HEK293 (cell line): ENCODE measurements around the gene LPXN.

ENCODE experiments used
- CTCF ChIA-PET: fragments of 350-600 bp; formaldehyde crosslinking; extraction: SDS; loops from one replicate; lab custom pipeline; 2021; ENCODE audit warnings: antibody characterized with exemption; lab: Yijun Ruan, JAX
- POLR2A ChIA-PET: fragments of 300-600 bp; formaldehyde crosslinking; extraction: SDS; loops from one replicate; lab custom pipeline; 2020; ENCODE audit warnings: antibody characterized with exemption, inconsistent platforms; lab: Yijun Ruan, JAX
- H3K27ac ChIP-seq: fragments of 200-500 bp; sonication (Bioruptor generic); 2 replicates; pipeline ENCODE4 v1.5.1; 2014; ENCODE audit warnings: low read depth, low read length, control low read depth, inconsistent platforms; ENCODE audit errors: extremely low read depth
- H3K36me3 ChIP-seq, 2 experiments: fragments of 200-500 bp in 1 of 2; sonication (Bioruptor generic) in 1 of 2; 1 replicate in 1 of 2; 2 replicates in 1 of 2; pipeline ENCODE4 v1.5.1; 2014 to 2017; ENCODE audit warnings: inconsistent platforms in 2 of 2, low read length in 2 of 2; ENCODE audit not compliant: control insufficient read depth in 2 of 2, insufficient read depth in 1 of 2
- H3K4me1 ChIP-seq: fragments of 200-500 bp; sonication (Bioruptor generic); 2 replicates; pipeline ENCODE4 v1.5.1; 2014; ENCODE audit warnings: mild to moderate bottlenecking, low read length, inconsistent platforms; ENCODE audit not compliant: control insufficient read depth, insufficient read depth
- H3K4me3 ChIP-seq: 2 replicates; pipeline ENCODE4 v1.5.1; 2011; ENCODE audit warnings: low read depth, mild to moderate bottlenecking, control low read depth, low read length, moderate library complexity
- H3K9me3 ChIP-seq: fragments of 200-500 bp; sonication (Bioruptor generic); 2 replicates; pipeline ENCODE4 v1.5.1; 2014; ENCODE audit warnings: low read depth, low read length, inconsistent platforms; ENCODE audit not compliant: control insufficient read depth, insufficient read depth
- IKZF3 ChIP-seq: fragments of 450-650 bp; IDR thresholded peaks from 2 replicates; pipeline ENCODE4 v1.5.0; 2018; ENCODE audit warnings: missing biosample characterization, mild to moderate bottlenecking, missing genetic modification characterization, moderate library complexity
- KLF1 ChIP-seq: fragments of 450-650 bp; formaldehyde crosslinking; IDR thresholded peaks from 2 replicates; pipeline ENCODE4 v1.5.1; 2016; ENCODE audit warnings: missing biosample characterization, missing genetic modification characterization
- MYNN ChIP-seq: fragments of 450-650 bp; formaldehyde crosslinking; IDR thresholded peaks from 2 replicates; pipeline ENCODE4 v1.5.1; 2016; ENCODE audit warnings: missing biosample characterization, missing genetic modification characterization, borderline replicate concordance
- MZF1 ChIP-seq: fragments of 450-650 bp; formaldehyde crosslinking; IDR thresholded peaks from 2 replicates; pipeline ENCODE4 v1.5.1; 2017; ENCODE audit warnings: missing biosample characterization, missing genetic modification characterization, borderline replicate concordance
- SETDB1 ChIP-seq: IDR thresholded peaks from one replicate; pipeline ENCODE4 v1.6.1; 2017; ENCODE audit warnings: mild to moderate bottlenecking, low read length, moderate library complexity, mixed read lengths; ENCODE audit not compliant: insufficient read length
- TCF7L2 ChIP-seq: IDR thresholded peaks from 2 replicates; pipeline ENCODE4 v1.6.1; 2011; ENCODE audit warnings: low read depth, mild to moderate bottlenecking, inconsistent platforms, low read length, moderate library complexity, borderline replicate concordance
- ZBTB8A ChIP-seq: fragments of 450-650 bp; formaldehyde crosslinking; IDR thresholded peaks from 2 replicates; pipeline ENCODE4 v1.5.1; 2016; ENCODE audit warnings: missing biosample characterization, missing genetic modification characterization
- ZFP3 ChIP-seq: fragments of 450-650 bp; formaldehyde crosslinking; IDR thresholded peaks from 2 replicates; pipeline ENCODE4 v1.5.1; 2016; ENCODE audit warnings: low read depth, missing biosample characterization, missing genetic modification characterization
- ZNF114 ChIP-seq: fragments of 450-650 bp; formaldehyde crosslinking; IDR thresholded peaks from 2 replicates; pipeline ENCODE4 v1.5.0; 2017; ENCODE audit warnings: missing biosample characterization, missing genetic modification characterization
- ZNF169 ChIP-seq: fragments of 450-650 bp; formaldehyde crosslinking; IDR thresholded peaks from 2 replicates; pipeline ENCODE4 v1.5.1; 2016; ENCODE audit warnings: missing biosample characterization, missing genetic modification characterization
- ZNF174 ChIP-seq: fragments of 450-650 bp; formaldehyde crosslinking; IDR thresholded peaks from 2 replicates; pipeline ENCODE4 v1.5.0; 2017; ENCODE audit warnings: missing biosample characterization, mild to moderate bottlenecking, missing genetic modification characterization
- ZNF211 ChIP-seq: fragments of 450-650 bp; formaldehyde crosslinking; IDR thresholded peaks from 2 replicates; pipeline ENCODE4 v1.5.1; 2016; ENCODE audit warnings: low read depth, missing biosample characterization, missing genetic modification characterization
- ZNF423 ChIP-seq: fragments of 450-650 bp; formaldehyde crosslinking; IDR thresholded peaks from 2 replicates; pipeline ENCODE4 v1.5.1; 2016; ENCODE audit warnings: missing biosample characterization, missing genetic modification characterization
- ZXDB ChIP-seq: fragments of 450-650 bp; formaldehyde crosslinking; IDR thresholded peaks from 2 replicates; pipeline ENCODE4 v1.5.1; 2016; ENCODE audit warnings: missing biosample characterization, missing genetic modification characterization
- TF ChIP-seq, protein P1 (sequence below): fragments of 450-650 bp; formaldehyde crosslinking; IDR thresholded peaks from 2 replicates; pipeline ENCODE4 v1.5.0; 2017; ENCODE audit warnings: missing biosample characterization, missing genetic modification characterization, borderline replicate concordance
- TF ChIP-seq, protein P2 (sequence below): fragments of 450-650 bp; formaldehyde crosslinking; IDR thresholded peaks from 2 replicates; pipeline ENCODE4 v1.5.1; 2016; ENCODE audit warnings: missing biosample characterization, missing genetic modification characterization
- TF ChIP-seq, protein P3 (sequence below): fragments of 450-650 bp; formaldehyde crosslinking; conservative IDR thresholded peaks from 2 replicates; pipeline ENCODE4 v1.5.1; 2016; ENCODE audit warnings: low read depth, missing biosample characterization, missing genetic modification characterization
- TF ChIP-seq, protein P4 (sequence below): fragments of 450-650 bp; formaldehyde crosslinking; IDR thresholded peaks from 2 replicates; pipeline ENCODE4 v1.5.1; 2016; ENCODE audit warnings: missing biosample characterization, missing genetic modification characterization, low read depth

The LPXN gene

DNA sequence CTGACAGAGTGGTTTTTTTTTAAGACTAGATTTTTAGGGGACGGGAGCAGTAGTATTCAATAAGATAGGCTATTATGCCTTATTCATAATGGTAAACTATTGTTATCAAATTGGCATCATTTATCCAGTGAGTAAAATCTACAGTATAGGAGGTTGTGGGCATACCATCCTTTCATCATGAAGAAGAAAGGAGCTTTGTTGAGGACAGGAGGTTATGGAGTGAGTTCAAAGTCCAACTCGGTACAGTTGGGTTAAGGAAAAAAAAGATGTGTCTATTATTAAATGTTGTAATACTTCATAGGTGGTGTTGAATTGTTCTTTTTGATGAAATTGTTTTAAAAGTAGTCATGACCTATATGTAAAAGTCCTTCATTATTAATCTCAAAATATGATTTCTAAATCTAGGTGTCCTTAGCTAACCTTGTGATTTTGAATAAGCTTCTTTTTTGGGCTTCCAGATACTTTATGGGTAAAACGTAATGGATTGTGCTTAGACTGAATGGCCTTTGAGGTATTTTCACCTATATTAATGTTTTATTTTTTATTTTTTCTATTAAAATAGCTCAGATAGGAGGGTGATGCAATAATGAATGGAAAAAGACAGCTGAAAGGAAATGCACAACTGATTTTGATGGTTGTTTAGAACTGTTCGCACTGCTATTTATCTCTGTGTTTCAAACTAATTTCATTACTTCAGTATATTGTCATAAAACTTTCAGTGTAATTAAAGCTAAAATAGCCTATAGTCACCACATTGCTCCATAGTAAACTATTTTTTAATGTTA lies 31.5 kb upstream of the LPXN start:
- Histone ChIP-seq H3K27ac (no peak overlapping the region), H3K36me3 (peaks cover 15 to 26% of the 10 kb centered on the region in 2 experiments; a peak in 2 of 3 replicates), H3K4me1 (peaks cover 10% of the 10 kb centered on the region), H3K9me3 (no peaks in the 10 kb centered on the region)
- ChIA-PET CTCF (interaction anchor here (0.6 to 1.3 kb wide), 3 partner anchors 22 to 486 kb away, joined by 3 to 4 read pairs (median 3); no protein-coding TSS in a partner anchor), POLR2A (no interaction called here)
- TF ChIP-seq ZNF169 (tag by site-specific recombination) (no peak), ZNF211 (no peak), ZNF174 (tag by site-specific recombination) (no peak), KLF1 (tag by site-specific recombination) (no peak), TCF7L2 (no peak), MZF1 (tag by site-specific recombination) (no peak), ZNF423 (no peak), SETDB1 (no peak), ZBTB8A (tag by site-specific recombination) (no peak), MYNN (tag by site-specific recombination) (no peak)
- TF ChIP-seq, protein P1, sequence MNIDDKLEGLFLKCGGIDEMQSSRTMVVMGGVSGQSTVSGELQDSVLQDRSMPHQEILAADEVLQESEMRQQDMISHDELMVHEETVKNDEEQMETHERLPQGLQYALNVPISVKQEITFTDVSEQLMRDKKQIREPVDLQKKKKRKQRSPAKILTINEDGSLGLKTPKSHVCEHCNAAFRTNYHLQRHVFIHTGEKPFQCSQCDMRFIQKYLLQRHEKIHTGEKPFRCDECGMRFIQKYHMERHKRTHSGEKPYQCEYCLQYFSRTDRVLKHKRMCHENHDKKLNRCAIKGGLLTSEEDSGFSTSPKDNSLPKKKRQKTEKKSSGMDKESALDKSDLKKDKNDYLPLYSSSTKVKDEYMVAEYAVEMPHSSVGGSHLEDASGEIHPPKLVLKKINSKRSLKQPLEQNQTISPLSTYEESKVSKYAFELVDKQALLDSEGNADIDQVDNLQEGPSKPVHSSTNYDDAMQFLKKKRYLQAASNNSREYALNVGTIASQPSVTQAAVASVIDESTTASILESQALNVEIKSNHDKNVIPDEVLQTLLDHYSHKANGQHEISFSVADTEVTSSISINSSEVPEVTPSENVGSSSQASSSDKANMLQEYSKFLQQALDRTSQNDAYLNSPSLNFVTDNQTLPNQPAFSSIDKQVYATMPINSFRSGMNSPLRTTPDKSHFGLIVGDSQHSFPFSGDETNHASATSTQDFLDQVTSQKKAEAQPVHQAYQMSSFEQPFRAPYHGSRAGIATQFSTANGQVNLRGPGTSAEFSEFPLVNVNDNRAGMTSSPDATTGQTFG (tag by site-specific recombination), result no peak
- TF ChIP-seq, protein P2, sequence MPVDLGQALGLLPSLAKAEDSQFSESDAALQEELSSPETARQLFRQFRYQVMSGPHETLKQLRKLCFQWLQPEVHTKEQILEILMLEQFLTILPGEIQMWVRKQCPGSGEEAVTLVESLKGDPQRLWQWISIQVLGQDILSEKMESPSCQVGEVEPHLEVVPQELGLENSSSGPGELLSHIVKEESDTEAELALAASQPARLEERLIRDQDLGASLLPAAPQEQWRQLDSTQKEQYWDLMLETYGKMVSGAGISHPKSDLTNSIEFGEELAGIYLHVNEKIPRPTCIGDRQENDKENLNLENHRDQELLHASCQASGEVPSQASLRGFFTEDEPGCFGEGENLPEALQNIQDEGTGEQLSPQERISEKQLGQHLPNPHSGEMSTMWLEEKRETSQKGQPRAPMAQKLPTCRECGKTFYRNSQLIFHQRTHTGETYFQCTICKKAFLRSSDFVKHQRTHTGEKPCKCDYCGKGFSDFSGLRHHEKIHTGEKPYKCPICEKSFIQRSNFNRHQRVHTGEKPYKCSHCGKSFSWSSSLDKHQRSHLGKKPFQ (tag by site-specific recombination), result no peak
- TF ChIP-seq, protein P3, sequence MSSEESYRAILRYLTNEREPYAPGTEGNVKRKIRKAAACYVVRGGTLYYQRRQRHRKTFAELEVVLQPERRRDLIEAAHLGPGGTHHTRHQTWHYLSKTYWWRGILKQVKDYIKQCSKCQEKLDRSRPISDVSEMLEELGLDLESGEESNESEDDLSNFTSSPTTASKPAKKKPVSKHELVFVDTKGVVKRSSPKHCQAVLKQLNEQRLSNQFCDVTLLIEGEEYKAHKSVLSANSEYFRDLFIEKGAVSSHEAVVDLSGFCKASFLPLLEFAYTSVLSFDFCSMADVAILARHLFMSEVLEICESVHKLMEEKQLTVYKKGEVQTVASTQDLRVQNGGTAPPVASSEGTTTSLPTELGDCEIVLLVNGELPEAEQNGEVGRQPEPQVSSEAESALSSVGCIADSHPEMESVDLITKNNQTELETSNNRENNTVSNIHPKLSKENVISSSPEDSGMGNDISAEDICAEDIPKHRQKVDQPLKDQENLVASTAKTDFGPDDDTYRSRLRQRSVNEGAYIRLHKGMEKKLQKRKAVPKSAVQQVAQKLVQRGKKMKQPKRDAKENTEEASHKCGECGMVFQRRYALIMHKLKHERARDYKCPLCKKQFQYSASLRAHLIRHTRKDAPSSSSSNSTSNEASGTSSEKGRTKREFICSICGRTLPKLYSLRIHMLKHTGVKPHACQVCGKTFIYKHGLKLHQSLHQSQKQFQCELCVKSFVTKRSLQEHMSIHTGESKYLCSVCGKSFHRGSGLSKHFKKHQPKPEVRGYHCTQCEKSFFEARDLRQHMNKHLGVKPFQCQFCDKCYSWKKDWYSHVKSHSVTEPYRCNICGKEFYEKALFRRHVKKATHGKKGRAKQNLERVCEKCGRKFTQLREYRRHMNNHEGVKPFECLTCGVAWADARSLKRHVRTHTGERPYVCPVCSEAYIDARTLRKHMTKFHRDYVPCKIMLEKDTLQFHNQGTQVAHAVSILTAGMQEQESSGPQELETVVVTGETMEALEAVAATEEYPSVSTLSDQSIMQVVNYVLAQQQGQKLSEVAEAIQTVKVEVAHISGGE, result no peak
- TF ChIP-seq, protein P4, sequence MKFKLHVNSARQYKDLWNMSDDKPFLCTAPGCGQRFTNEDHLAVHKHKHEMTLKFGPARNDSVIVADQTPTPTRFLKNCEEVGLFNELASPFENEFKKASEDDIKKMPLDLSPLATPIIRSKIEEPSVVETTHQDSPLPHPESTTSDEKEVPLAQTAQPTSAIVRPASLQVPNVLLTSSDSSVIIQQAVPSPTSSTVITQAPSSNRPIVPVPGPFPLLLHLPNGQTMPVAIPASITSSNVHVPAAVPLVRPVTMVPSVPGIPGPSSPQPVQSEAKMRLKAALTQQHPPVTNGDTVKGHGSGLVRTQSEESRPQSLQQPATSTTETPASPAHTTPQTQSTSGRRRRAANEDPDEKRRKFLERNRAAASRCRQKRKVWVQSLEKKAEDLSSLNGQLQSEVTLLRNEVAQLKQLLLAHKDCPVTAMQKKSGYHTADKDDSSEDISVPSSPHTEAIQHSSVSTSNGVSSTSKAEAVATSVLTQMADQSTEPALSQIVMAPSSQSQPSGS, result no peak
- TF ChIP-seq, all 188 proteins: peak for 0
- no peak overlapping the region for H3K4me3 ChIP-seq

DNA sequence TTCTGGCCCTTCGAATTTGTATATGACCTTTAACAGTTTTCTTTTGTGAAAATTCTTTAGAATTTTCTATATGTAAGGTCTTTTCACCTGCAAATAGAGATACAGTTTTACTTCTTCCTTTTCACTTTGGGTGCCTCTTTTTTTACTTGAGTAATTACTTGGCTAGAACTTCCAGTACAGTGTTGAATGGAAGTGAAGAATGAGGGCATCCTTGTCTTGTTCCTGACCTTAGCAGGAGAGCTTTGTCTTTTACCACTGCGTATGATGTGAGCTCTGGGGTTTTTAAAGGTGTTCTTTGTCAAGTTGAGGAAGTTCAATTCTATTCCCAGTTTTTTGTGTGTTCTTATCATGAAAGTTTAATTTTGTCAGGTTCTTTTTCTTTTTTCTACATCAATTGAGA lies 24.9 kb upstream of the LPXN start:
- POLR2A ChIA-PET, result no interaction called here
- TF ChIP-seq IKZF3 (no peak), ZNF114 (tag by site-specific recombination) (no peak), ZFP3 (tag by site-specific recombination) (no peak), ZXDB (tag by site-specific recombination) (no peak)
- H3K27ac ChIP-seq, result no peak overlapping the region
- H3K4me1 ChIP-seq, result peaks cover 10% of the 10 kb centered on the region
- no peaks in the 10 kb centered on the region for H3K9me3 ChIP-seq
- CTCF ChIA-PET, result interaction anchor here (1.5 kb wide), 1 partner anchor 29 kb away, joined by 8 read pairs; no protein-coding TSS in a partner anchor
- no peak overlapping the region for H3K4me3 ChIP-seq
- peaks cover 0 to 3% of the 10 kb centered on the region in 2 experiments; a peak in 1 of 3 replicates for H3K36me3 ChIP-seq
